ENCODE measurements around the gene NDUFC2. TPM values are rescaled to one million over a fixed set of nuclear protein-coding genes. Genes with fewer than 3 reads are reported as not detected.
A peak's percentile ranks its signal among the peaks of the same experiment; 100 is the strongest.
"Not testable (repeated sequence)": the region's sequence is repeated elsewhere in the genome, so short reads cannot be mapped to it uniquely, and the experiment has no call there.

NDUFC2 gene
- total and polyA plus RNA-seq, 2 experiments from 2014 or later: 122 to 711 TPM

GRCh38 chr11:78044706-78045105 is 35.0 kb downstream of the NDUFC2 start (continued):
- no peak for TF ChIP-seq ZNF462 (CRISPR knock-in tag; IDR thresholded peaks at IDR 0.05)

GRCh38 chr11:78041843-78042440 is 37.7 kb downstream of the NDUFC2 start:
- no peaks in the 10 kb centered on the region for H3K36me3 ChIP-seq (ENCODE audit: insufficient read depth)
- no peaks in the 10 kb centered on the region for H3K36me3 Mint-ChIP-seq (ENCODE audit: low read depth)
- no peak overlapping the region for H3K4me2 ChIP-seq
- H4K20me1 ChIP-seq (replicated peaks; ENCODE audit: insufficient read depth): no peaks in the 10 kb centered on the region
- H3K4me1 Mint-ChIP-seq: peaks cover 22% of the 10 kb centered on the region
- 0 out of 2 replicates have a peak, but pooled peaks cover 4% of the 10 kb centered on the region for H3F3A ChIP-seq (replicated peaks; ENCODE audit: low read depth)
- ATAC-seq: no peak
- no peak overlapping the region for H3K27ac Mint-ChIP-seq
- H2AFZ ChIP-seq: peak overlapping the region; percentile 81; the same call in 1 of the 2 replicates
- H3K9me2 ChIP-seq (ENCODE audit: insufficient read depth): peaks cover 6% of the 10 kb centered on the region; the same call in 1 of the 2 replicates
- H3K4me3 Mint-ChIP-seq: no peak overlapping the region
- no peak overlapping the region for H3K27ac ChIP-seq (ENCODE audit: low read depth)
- no peak for DNase-seq (ENCODE audit: low spot score)
- H3K4me3 ChIP-seq: no peak overlapping the region
- no peaks in the 10 kb centered on the region for H3K79me2 ChIP-seq (replicated peaks; ENCODE audit: insufficient read depth)
- H3K27me3 Mint-ChIP-seq (ENCODE audit: insufficient read depth, low read depth, poor library complexity): peaks cover 8% of the 10 kb centered on the region
- H3K9me3 Mint-ChIP-seq: no peaks in the 10 kb centered on the region
- TF ChIP-seq JUNB (IDR thresholded peaks at IDR 0.05; ENCODE audit: unreplicated experiment) (no peak), EZH2 (IDR thresholded peaks at IDR 0.05; ENCODE audit: low read depth, unreplicated experiment) (no peak)
- H3K27me3 ChIP-seq (ENCODE audit: insufficient read depth): no peaks in the 10 kb centered on the region
- peaks cover 6% of the 10 kb centered on the region for H3K4me1 ChIP-seq (ENCODE audit: insufficient read depth)

GRCh38 chr11:78041380-78041719 is 38.3 kb downstream of the NDUFC2 start:
- H4K20me1 ChIP-seq (replicated peaks; ENCODE audit: insufficient read depth); H3K4me2 ChIP-seq; ATAC-seq; H3K27ac ChIP-seq (ENCODE audit: low read depth); H3K27me3 Mint-ChIP-seq (ENCODE audit: insufficient read depth, low read depth, poor library complexity); H3K79me2 ChIP-seq (replicated peaks; ENCODE audit: insufficient read depth); H3K36me3 Mint-ChIP-seq (ENCODE audit: low read depth); H3K4me3 ChIP-seq; H3K27ac Mint-ChIP-seq; H3F3A ChIP-seq (replicated peaks; ENCODE audit: low read depth); H3K9me3 Mint-ChIP-seq; H3K9me2 ChIP-seq (ENCODE audit: insufficient read depth); H3K36me3 ChIP-seq (ENCODE audit: insufficient read depth); H3K4me3 Mint-ChIP-seq; H3K27me3 ChIP-seq (ENCODE audit: insufficient read depth); H3K4me1 ChIP-seq (ENCODE audit: insufficient read depth); DNase-seq (ENCODE audit: low spot score): not testable (repeated sequence)
- H2AFZ ChIP-seq: peak overlapping the region; percentile 81
- H3K4me1 Mint-ChIP-seq: peaks cover 20% of the 10 kb centered on the region
